K562 treated with DMSO at 1 percent for 12 hours (cell line): ENCODE data around the gene STKLD1. TPM values are rescaled to one million over a fixed set of nuclear protein-coding genes. Genes with fewer than 3 reads are reported as not detected.

Experiments used
- total RNA-seq: library from RNA; unstranded; fragments of 300-600 nt; gene quantifications from 2 replicates; pipeline ENCODE4 v1.2.3, GENCODE V29; 2022; ENCODE audit not compliant: insufficient read depth

The STKLD1 gene
- total RNA-seq, result 1.1 TPM in 1 of 2 replicates, not detected in the other

GRCh38 chr9:133375724-133376654 is at the start of gene STKLD1, which contains the start of gene SURF4:
STKLD1 (plus strand) TSS chr9:133376366; CDS start chr9:133376474, 108 bp downstream.
SURF4 (minus strand) TSS chr9:133376060; CDS start chr9:133375969, 91 bp downstream.

DNA sequence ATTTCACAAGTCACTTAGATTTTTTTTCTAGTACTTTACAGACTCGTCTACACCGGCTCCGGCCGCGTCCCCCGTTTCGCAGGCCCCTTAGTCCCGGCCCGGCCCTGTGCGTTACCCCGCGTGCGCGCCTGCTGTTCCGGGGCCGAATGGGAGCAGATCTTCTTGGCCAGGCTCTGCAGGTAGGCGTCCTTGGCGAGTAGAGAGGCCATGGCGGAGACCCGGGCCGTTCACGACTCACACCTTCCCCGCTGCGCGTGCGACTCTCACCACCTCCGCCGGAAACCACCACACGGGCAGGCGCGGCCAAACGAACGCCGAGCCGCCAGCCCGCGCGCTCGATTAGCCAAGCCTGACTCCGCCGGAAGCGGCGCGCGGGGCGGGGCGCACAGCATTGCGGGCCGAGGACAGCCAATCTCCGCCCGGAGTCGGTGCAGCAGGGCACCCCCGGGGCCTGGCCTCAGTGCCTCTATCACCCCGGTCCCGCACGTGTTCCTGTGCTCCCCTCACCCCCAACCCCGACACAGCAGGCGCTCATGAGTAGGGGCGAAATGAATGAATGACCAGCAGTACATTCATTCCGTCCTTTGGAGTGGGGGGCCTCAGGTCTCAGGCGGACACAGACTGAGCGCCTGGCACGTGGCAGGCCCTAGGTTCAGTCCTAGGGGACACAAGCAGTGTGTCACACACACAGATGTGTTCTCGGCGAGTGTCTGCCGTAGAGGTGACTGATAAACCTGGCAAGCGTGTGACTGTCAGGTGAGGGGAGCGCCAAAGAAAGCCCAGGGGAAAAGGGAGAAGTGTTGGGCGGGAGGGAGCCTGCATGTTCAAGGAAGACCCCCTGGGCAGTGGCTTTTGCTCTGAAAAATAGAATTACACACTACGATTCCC is 40.0 kb upstream of the STKLD1 start, which contains the start of gene SURF6:
TSS of gene SURF6 (minus strand) at position 265 of the 888 bp plus-strand sequence. CDS start at position 209, 56 bp downstream.

DNA sequence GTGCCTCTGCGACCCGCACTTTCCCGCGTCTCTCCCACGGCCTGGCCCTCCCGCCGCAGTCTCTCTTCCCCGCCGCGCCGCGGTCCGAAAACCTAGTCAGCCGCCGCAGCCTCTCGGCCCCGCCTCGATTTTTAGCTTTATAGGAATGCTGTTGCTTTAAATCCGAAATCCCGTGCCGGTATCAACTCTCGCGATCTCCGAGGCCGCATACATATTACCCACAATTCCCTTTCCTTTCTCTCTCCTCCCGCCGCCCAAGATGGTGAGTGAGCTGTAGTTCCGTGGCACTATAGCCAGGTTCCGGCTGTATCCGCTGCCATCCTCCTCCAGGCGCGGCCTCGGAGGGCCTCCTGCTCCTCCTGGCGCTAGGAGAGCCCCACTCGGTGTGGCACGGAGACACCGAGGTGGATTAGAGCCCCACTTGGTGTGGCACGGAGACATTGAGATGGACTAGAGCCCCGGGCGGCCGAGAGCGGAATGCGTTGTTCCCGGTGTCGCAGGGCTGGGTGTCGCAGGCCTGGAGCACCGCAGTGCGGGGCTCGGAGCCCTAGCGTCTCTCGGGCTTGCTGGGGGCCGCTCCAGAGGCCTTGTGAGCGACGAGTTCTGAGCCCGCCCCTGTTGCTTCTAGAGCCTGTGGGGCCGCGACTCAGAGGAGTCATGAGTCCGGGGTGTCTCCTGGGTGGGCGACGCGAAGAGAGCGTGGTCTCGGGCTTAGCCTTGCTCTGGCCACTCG is 28.0 kb upstream of the STKLD1 start, which contains the start of the genes MED22 and RPL7A:
TSS of gene MED22 (minus strand) at position 147 of the 733 bp plus-strand sequence. CDS start 1,469 bp downstream, outside the sequence.
TSS of gene RPL7A (plus strand) at position 234 of the 733 bp plus-strand sequence. CDS start at position 260, 26 bp downstream.

GRCh38 chr9:133356391-133357091 is 19.6 kb upstream of the STKLD1 start, which contains the start of the genes SURF1 and SURF2:
SURF1 (minus strand) TSS chr9:133356487; CDS start chr9:133356453, 34 bp downstream.
SURF2 (plus strand) TSS chr9:133356550; CDS start chr9:133356593, 43 bp downstream.

DNA sequence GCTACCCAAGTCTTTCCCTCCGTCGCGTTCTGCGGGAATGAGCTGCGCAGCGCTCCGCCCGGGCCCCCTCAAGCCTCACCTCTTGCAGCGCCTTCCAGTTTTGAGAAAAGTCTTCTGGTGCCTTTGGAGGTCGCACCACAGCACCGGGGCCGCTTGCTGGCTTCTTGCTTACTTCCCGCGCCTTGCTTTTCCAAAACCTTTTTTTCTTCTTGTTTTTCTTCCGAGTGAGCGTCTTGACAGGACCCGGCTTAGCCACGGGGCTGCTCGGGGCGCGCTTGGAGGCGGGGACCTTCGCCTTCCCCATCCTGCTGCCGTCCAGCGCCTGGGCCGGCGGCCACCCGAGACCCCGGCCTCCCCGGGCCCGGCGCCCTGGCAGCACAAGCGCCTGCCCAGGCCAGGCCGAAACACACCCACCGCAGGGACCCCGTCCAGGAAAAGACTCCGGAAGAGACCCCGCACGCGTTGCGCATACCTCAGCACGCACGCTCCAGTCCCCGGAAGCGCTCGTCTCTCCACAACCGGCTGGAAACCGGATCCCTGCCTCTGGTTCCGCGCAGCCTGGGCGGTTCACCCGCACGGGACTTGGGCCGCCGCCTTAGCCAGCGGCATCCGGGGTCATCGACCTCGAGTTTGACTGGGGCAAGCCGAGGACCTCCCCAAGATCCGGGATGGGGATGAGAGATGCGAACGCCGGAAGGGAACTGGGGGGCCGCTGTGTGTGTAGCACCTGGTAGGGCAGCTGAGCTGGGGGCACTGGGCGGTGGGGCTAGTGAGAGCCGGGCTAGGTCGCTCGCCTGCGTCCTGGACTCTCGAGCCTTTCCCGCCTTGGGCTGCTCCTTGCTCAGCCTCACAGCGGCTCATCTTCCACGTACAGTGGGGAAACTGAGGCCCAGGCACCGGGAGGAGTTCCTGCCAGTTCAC is 41.6 kb downstream of the STKLD1 start, which contains the start of gene REXO4:
TSS of gene REXO4 (minus strand) at position 470 of the 921 bp plus-strand sequence. CDS start at position 304, 166 bp downstream.

DNA sequence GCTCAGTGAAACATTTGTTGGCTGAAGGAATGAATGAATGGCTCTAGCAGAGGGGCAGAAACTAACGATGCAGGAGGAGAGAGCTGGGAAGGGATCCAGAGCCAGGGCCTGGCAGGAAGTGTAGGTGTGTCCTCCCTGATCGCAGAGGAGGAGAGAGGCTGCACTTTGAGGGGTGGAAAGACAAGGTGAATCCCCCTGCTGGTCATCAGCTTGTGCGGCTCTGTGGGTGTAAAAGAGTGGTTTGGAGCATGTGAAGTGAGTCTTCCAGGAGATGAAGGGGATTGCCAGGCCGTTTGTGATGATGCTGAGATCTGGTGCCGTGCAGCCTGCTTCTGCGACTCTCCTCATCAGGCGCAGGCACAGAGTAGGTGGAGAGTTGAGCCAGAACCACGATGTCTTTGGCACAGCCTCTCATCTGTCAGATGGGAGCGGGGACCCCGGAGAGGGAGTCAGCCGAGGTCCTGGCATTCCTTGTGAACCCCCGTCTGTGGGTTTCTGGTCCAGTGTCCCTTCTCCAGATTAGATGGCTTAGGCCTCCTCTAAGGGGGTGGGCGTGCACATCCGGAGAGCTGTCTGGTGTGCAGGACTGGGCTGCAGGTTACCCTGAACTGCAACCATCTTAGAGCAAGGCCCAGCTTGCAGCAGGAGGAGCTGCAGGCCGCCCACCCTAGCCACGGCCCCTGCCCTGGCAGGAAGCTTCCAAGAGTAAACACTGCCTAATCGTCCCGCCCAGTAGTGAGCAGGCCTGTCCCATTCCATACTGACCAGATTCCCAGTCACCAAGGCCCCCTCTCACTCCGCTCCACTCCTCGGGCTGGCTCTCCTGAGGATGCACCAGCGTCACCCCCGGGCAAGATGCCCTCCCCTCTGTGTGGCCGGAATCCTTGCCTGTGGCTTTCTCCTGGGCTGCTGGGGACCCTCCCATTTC is 45.7 kb downstream of the STKLD1 start, which contains the start of gene ADAMTS13:
TSS of gene ADAMTS13 (plus strand) at position 753 of the 928 bp plus-strand sequence. CDS start at position 830, 77 bp downstream.

Other genes starting within 250 kb of the STKLD1 start
- gene GBGT1, start 212.5 kb upstream of the STKLD1 start, total RNA-seq, result 11.1 and 16.4 TPM in 2 replicates
- gene OBP2B, start 167.1 kb upstream of the STKLD1 start, total RNA-seq, result not detected in 2 replicates
- 2.8 and 9.1 TPM in 2 replicates for gene ABO, start 101.2 kb upstream of the STKLD1 start, total RNA-seq
- 13.2 and 16.9 TPM in 2 replicates for gene SURF6, start 40.2 kb upstream of the STKLD1 start, total RNA-seq
- gene MED22, start 28.2 kb upstream of the STKLD1 start, total RNA-seq, result 23.0 and 30.7 TPM in 2 replicates
- 5,716 and 6,453 TPM in 2 replicates for gene RPL7A, start 28.1 kb upstream of the STKLD1 start, total RNA-seq
- gene SURF1, start 19.9 kb upstream of the STKLD1 start, total RNA-seq, result 43.4 and 51.5 TPM in 2 replicates
- gene SURF2, start 19.8 kb upstream of the STKLD1 start, total RNA-seq, result 43.8 and 66.8 TPM in 2 replicates
- gene SURF4, start 306 bp upstream of the STKLD1 start, total RNA-seq, result 123 and 195 TPM in 2 replicates
- 20.1 and 25.7 TPM in 2 replicates for gene REXO4, start 41.6 kb downstream of the STKLD1 start, total RNA-seq
- gene ADAMTS13, start 46.0 kb downstream of the STKLD1 start, total RNA-seq, result 0.52 TPM in 1 of 2 replicates, not detected in the other
- 11.0 and 11.3 TPM in 2 replicates for gene CACFD1, start 83.6 kb downstream of the STKLD1 start, total RNA-seq
- 0.98 and 2.2 TPM in 2 replicates for gene SLC2A6, start 102.7 kb downstream of the STKLD1 start, total RNA-seq
- gene MYMK, start 148.6 kb downstream of the STKLD1 start, total RNA-seq, result not detected in 2 replicates
- gene ADAMTSL2, start 158.3 kb downstream of the STKLD1 start, total RNA-seq, result not detected in 2 replicates
- not detected in 2 replicates for gene FAM163B, start 233.0 kb downstream of the STKLD1 start, total RNA-seq